Nephron (organoid): Measurements from ENCODE around the gene UNC45A.

Source experiments
- H3K27ac Mint-ChIP-seq, 3 experiments: 2 replicates each; pipeline ENCODE4 v1.8.0; 2020; ENCODE audit warnings: mixed read lengths in 3 of 3, mild to moderate bottlenecking in 2 of 3, moderate library complexity in 1 of 3
- H3K27me3 Mint-ChIP-seq: 2 replicates; pipeline ENCODE4 v1.8.0; 2021; ENCODE audit warnings: low read depth, mild to moderate bottlenecking, moderate library complexity, mixed read lengths
- H3K36me3 Mint-ChIP-seq: 2 replicates; pipeline ENCODE4 v1.8.0; 2020; ENCODE audit warnings: low read depth, mixed read lengths
- H3K4me1 Mint-ChIP-seq: 2 replicates; pipeline ENCODE4 v1.8.0; 2020; ENCODE audit warnings: mixed read lengths
- H3K4me3 Mint-ChIP-seq, 3 experiments: 2 replicates each; pipeline ENCODE4 v1.8.0; 2020; ENCODE audit warnings: mild to moderate bottlenecking in 3 of 3, mixed read lengths in 3 of 3, moderate library complexity in 2 of 3
- H3K9me3 Mint-ChIP-seq: 2 replicates; pipeline ENCODE4 v1.8.0; 2020; ENCODE audit warnings: mixed read lengths
- CTCF ChIP-seq, 3 experiments: fragments of 200-600 bp; sonication (generic); IDR thresholded peaks; one replicate each; pipeline ENCODE4 v1.5.0; 2021; ENCODE audit warnings: antibody characterized with exemption in 3 of 3; ENCODE audit not compliant: unreplicated experiment in 3 of 3

UNC45A gene

GRCh38 chr15:90902840-90903732, 32.0 kb upstream of the UNC45A start, which contains the start of gene MAN2A2:
TSS of gene MAN2A2 (plus strand) at chr15:90903302. CDS start at chr15:90904208, 906 bp downstream.
- H3K27ac Mint-ChIP-seq, result peak within 1 kb of the TSS; percentile 98 to 99 (median 99)
- H3K36me3 Mint-ChIP-seq, result peaks cover 24% of the 10 kb centered on the region
- TF ChIP-seq CTCF (IDR thresholded peaks at IDR 0.05; ENCODE audit: unreplicated experiment in 3 of 3), result no peak
- peak within 1 kb of the TSS; percentile 87 to 96 (median 95) for H3K4me3 Mint-ChIP-seq
- peaks cover 13% of the 10 kb centered on the region for H3K4me1 Mint-ChIP-seq
- no peaks in the 10 kb centered on the region for H3K9me3 Mint-ChIP-seq
- no peaks in the 10 kb centered on the region for H3K27me3 Mint-ChIP-seq

- Mint-ChIP-seq H3K4me1 (peaks cover 13% of the 10 kb centered on the region), H3K4me3 (peak overlapping the region; percentile 85 to 87 (median 87)), H3K36me3 (peaks cover 27% of the 10 kb centered on the region), H3K27me3 (no peaks in the 10 kb centered on the region), H3K9me3 (no peaks in the 10 kb centered on the region), H3K27ac (peak overlapping the region; percentile 40 to 79 (median 71))
- no peak for TF ChIP-seq CTCF (IDR thresholded peaks at IDR 0.05; ENCODE audit: unreplicated experiment in 3 of 3)
These were observed 31.1 kb upstream of the UNC45A start for GRCh38 chr15:90903733-90904536.

- H3K36me3 Mint-ChIP-seq, result peaks cover 28% of the 10 kb centered on the region
- peak overlapping the region; percentile 23 to 60 (median 40) for H3K4me3 Mint-ChIP-seq
- H3K27ac Mint-ChIP-seq, result no peak overlapping the region
- H3K27me3 Mint-ChIP-seq, result no peaks in the 10 kb centered on the region
- peaks cover 13% of the 10 kb centered on the region for H3K4me1 Mint-ChIP-seq
- H3K9me3 Mint-ChIP-seq, result no peaks in the 10 kb centered on the region
- no peak for TF ChIP-seq CTCF (IDR thresholded peaks at IDR 0.05; ENCODE audit: unreplicated experiment in 3 of 3)
These were observed 30.3 kb upstream of the UNC45A start for GRCh38 chr15:90904746-90905145.

GRCh38 chr15:90905306-90906180, 29.5 kb upstream of the UNC45A start:
- Mint-ChIP-seq H3K27ac (no peak overlapping the region), H3K36me3 (peaks cover 28% of the 10 kb centered on the region), H3K9me3 (no peaks in the 10 kb centered on the region), H3K4me1 (peaks cover 13% of the 10 kb centered on the region), H3K27me3 (no peaks in the 10 kb centered on the region), H3K4me3 (peak overlapping the region; percentile 54 to 60 (median 55))
- no peak for TF ChIP-seq CTCF (IDR thresholded peaks at IDR 0.05; ENCODE audit: unreplicated experiment in 3 of 3)

GRCh38 chr15:90906181-90906849, 28.8 kb upstream of the UNC45A start:
- no peak for TF ChIP-seq CTCF (IDR thresholded peaks at IDR 0.05; ENCODE audit: unreplicated experiment in 3 of 3)
- Mint-ChIP-seq H3K9me3 (no peaks in the 10 kb centered on the region), H3K27me3 (no peaks in the 10 kb centered on the region), H3K36me3 (peaks cover 28% of the 10 kb centered on the region), H3K27ac (no peak overlapping the region), H3K4me3 (peak overlapping the region in 1 of 3 experiments; percentile 54), H3K4me1 (peaks cover 9% of the 10 kb centered on the region)
